Inflammatory macrophage treated with lipopolysaccharide for 4 hours (primary cell): Measurements from ENCODE around the gene RDH14.
A peak's percentile ranks its signal among the peaks of the same experiment; 100 is the strongest.

Experiments used
- DNase-seq: peaks from one replicate; pipeline ENCODE4 v3.0.0-alpha.2; 2020

Gene RDH14, protein sequence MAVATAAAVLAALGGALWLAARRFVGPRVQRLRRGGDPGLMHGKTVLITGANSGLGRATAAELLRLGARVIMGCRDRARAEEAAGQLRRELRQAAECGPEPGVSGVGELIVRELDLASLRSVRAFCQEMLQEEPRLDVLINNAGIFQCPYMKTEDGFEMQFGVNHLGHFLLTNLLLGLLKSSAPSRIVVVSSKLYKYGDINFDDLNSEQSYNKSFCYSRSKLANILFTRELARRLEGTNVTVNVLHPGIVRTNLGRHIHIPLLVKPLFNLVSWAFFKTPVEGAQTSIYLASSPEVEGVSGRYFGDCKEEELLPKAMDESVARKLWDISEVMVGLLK

DNA sequence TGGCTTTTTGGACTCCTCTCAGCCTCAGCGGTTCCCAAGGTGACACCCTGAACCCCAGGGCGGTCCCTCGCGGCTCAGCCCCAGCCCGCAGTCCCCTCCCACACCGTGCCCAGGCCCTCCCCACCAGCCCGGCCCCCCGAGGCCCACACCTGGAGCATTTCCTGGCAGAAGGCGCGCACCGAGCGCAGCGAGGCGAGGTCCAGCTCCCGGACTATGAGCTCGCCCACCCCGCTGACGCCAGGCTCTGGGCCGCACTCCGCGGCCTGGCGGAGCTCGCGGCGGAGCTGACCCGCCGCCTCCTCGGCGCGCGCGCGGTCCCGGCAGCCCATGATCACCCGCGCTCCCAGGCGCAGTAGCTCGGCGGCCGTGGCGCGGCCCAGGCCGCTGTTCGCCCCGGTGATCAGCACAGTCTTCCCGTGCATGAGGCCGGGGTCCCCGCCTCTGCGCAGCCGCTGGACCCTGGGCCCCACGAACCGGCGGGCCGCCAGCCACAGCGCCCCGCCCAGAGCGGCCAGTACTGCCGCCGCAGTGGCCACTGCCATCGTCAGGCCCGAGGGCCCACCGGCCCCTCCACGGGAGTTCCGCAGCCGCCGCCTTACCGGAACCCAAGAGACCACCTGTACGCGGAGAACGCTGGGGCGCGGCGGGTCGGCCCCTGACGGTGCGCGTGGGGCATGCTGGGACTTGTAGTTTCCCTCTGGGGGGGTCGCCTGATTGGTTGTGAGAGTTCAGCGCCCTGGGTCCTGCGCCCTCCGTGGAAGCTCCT is at the start of gene RDH14:
Gene RDH14, minus strand, starts transcription at position 623 of the 766 bp plus-strand sequence. Its CDS starts 81 bp downstream, at position 542.
- peak; percentile 87 for DNase-seq

DNA sequence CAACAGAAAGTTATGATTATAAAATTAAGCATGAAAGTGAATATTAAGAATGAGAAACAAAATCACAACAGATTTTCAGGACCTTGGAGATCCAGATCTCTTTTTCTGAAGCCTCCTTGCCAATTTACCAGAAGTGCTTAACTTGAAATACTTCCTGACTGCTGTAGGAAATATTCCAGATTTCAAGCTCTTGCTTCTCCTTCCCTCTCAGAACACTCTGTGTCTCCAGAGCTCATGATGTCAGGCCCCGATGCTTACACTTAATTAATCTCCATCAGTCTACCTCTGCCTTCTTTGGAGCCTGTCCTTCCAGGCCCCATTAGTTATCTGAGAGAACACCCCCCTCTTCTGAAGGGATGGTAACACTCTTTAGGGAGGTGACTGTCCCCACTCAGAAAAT is 49.6 kb upstream of the RDH14 start:
- no peak for DNase-seq

DNA sequence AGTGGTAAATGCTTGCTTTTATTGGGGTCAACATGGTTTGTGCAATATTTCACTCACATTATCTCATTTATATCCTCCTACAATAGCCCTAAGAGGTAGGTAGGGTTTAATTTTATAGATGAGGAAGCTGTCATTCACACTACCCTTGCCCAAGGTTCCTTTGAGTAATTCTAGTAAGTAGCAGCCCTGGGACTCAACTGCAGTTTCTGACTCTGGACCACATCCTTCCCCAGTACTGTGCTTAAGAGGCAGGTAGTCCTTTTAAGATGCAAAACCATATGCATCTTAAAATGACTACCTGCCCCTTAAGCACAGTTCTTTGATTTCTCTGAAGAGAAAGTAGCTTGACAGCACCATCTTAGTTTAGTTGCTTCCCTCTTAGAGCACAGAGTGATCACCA is 44.7 kb upstream of the RDH14 start:
- DNase-seq, result no peak

DNA sequence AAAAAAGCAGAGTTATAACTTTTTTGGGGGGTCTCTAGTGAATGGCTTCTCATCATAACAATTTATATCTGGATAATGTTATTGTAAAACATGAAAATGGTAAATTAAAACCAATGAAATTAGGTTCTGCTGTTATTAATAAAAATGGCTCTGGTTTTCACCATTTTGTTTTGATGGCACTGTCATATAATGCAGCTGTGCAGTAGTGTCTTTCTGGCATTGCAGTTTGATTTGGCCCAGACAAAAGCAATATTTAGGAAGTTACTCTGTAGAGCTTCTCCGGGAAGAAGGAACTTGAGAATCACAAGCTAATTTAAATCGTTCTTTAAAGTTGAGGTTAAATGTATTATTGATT is 44.1 kb upstream of the RDH14 start:
- no peak for DNase-seq

DNA sequence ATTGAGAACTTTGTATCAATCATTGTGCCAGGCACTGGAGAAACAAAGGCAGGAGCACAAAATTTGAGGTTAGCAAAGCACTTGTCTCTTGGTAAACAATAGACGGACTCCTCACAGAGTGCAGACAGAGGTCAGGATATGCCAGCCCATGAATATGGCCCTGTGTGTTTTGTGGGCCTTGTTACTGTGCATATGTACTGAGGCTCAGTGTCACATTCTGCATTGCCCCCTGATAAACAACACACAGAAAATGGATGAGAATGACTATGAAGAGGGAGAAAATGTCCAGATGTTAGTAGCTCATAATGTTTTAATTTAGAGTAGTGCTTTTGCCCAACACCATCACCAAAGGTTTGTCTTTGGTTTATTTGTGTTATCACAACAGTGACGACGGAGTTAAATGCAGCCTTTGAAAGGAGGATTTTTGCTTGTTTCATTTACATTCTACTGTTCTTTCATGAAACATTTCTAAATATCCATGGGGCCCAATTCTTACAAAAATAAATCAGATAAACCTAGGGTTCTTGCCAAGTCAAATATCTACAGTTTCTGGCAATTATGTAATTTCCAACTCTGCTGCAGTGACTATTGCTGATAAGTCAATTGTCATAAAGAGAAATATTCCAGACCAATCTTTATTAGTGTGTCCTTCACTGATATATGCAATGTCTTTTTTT is 43.5 kb upstream of the RDH14 start:
- DNase-seq, result no peak

DNA sequence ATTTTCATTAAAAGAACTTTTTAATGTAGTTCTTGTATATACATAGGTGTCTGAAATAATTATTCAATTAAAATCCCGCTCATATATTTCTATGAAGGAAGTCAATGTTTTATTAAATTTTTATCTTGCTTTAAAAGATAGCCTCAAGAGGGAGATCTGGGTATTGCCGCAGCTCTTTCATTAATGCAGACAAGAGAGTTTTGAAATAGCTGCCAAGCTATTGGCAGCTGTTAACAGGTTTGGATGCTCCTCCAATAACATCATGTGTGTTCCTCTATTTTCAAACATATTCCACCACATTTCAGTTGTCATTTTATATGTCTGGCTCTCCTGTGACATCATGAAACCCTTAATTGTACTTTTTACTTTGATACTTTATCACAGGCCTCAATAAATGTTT is 41.8 kb upstream of the RDH14 start:
- no peak for DNase-seq

DNA sequence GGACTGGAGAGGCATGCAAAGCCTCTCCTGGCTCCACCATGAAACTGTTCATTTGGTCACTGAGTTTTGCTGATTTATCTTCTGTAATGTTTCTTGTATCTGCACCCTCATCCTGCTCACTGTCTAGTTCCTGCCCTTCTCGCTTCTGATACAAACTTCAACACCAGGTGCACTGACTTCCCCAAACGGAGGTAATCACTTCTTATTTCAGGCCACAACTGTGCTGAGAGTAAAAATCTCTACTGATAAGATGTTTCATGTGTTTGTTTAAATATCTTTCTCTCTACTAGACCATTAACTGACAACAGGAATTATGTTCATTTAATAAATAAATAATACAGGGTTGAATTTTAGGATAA is 39.8 kb upstream of the RDH14 start:
- DNase-seq, result no peak

DNA sequence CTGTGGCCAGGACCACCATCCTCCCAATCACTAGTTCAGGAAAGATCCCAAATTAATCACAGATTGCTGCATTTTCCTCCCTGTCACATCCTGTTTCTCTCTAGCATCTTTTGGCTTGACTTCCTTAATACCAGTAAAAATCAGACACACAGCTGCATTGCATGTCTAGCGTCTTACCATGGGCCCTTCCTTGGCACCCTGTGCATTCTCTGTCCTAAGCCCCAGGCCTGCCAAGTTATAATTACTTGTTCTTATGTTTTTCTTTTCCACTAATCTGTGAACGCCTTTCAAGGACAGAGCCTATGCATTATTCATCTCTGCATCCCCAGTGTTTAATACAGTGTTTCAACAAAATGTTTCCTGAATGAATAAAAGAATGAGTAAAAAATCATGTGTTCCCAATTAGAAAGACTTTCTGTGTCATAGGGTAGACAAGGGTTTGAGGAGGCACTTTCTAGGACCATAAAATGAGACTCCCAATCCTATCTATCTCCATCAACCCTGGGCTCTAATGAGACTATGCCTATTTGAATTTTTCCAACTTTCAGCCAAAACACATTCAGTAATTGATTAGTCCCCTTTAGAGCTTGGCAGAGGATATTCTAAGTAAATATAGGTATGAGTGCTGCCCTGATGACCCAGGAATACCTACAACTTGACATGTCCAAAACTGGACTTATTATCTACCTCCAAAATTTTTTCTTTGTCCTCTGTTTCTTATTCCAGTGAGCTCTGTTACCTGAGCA is 39.2 kb upstream of the RDH14 start:
- DNase-seq, result no peak

DNA sequence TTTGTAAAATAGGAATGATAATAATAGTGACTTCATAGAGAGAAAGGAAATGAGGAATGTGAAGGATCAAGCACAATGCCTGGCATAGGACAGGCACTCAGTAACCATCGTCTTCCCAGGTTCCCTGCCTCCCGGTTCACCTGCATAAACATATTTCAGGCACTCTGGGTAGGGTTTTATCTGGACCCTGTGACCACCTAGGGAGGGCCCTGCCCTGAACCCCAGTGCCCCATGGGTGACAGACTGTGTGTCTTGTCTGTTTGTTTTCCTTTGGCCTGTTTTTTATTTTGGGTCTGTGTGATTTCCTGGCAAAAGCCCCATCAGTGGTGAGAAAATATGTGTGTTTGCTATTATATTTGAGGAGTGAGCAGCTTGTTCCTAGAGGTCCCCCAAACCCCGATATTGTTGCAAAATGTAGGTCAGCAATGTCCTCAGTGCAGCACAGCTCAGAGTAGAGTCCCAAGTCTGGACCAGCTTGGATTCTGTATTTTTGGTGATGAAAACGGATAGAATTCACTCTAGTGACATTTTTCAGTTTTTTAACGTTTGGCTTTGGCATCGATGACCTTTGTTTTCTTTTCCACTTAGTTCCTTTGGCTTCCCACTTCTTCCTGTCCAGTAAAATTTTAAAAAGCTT is 38.5 kb upstream of the RDH14 start:
- DNase-seq, result no peak

DNA sequence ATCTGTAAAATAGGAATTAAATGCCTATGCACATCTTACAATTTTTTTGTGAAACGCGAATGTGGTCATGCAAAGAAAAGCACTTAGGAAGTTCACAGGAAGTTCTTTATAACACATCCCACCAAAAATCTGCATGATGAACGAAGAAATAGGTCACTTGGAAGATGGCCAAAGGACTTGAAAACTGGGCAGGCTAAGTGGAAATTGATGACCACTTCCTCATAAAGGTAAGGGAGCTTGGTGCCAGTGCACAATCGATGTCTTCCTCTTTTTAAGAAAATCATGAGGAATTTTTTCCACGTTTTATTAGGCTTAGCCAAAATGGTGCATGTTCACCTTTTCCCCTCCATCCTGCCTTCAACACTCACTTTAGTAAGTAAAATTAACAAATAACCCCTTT is 37.2 kb upstream of the RDH14 start:
- DNase-seq, result no peak

DNA sequence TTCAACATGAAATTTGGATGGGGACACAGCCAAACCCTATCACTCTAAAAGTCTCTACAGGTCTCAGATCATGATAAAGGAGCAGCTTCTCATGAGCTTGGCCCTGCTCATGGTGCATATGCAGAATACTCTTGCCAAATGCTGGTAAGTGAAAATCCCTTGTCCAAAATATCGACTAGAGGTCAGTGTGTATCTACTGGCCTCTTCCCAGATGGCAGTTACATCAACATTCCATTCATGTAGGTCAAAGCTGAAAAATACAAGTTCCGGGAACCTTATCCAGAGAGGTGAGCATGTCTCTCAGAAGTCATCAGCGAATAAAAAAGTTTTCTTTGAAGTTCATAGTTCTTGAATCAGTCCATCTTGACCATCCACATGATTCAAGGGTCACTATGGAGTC is 36.5 kb upstream of the RDH14 start:
- no peak for DNase-seq

DNA sequence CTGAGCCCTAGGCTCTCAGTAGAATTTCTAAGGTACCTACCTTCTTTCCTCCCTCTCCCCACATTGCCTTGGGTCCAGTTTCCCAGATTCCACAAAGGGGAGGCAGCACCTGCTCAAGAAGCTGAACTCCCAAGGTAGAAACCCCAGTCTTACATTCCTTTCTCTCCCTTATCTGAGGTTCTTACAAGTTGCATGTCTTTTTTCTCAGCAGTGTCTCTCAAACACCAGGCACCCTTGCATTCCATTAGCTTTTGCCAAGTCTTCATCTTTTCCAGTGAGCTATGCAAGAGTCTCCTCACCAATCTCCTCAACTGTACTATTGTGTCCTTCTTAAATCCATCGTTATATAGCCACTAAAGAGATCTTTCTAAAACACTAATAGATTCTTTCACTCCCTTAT is 33.0 kb upstream of the RDH14 start:
- DNase-seq, result no peak

DNA sequence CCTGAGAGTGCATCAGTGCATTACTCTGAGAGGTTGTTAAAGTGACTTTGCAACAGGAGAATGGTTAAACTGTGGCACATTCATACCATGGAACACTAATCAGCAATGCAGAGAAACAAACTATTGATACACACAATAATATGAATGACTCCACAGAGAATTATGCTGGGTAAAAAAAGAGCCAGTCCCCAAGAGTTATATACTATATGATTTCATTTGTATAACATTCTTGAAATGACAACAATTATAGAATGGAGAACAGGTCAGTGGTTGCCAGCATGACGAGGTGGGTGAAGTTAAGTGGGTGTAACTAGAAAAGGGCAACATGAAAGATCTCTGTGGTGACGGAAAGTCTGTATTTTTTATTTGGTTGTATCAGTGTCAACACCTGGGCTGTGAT is 31.9 kb upstream of the RDH14 start:
- DNase-seq, result no peak

DNA sequence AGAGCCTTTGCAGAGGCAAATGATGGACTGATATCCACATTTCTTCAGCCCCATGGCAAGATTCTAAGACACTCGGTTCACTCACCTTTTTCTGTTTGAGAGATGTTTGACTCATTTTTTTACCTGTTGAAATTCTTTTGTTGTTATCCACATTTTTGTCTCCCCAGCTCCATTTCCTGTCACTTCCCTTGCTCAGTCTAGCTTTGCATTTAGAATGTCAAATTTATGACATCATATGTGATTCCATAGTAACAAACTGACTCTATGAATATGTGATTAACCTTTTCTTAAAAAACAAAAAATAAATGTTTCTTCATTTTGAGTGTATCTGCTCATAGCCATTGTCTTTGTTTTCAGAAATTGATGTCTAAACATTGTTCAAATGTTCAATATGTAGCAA is 28.9 kb upstream of the RDH14 start, which contains the start of gene NT5C1B:
Gene NT5C1B, minus strand, starts transcription at position 216 of the 400 bp plus-strand sequence. Its CDS starts 101 bp downstream, at position 115.
- DNase-seq, result no peak

DNA sequence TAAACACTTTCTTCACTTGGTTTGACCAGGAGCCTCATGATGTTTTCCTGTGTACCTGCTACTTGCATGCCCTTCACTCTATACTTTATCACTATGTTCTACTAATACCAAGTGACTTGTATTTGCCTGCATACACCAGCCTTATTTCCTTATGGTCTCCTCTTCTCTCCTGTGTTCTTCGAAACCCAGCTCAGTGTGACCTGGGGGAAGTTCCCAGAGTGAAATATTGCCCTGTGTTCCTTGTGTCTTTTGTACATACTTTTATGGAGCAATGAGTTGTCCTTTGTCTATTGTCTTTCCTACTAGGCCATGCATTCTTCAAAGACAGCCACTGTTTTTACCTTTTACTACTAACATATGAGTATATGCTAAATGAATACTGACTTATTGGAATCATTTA is 28.3 kb upstream of the RDH14 start:
- no peak for DNase-seq

DNA sequence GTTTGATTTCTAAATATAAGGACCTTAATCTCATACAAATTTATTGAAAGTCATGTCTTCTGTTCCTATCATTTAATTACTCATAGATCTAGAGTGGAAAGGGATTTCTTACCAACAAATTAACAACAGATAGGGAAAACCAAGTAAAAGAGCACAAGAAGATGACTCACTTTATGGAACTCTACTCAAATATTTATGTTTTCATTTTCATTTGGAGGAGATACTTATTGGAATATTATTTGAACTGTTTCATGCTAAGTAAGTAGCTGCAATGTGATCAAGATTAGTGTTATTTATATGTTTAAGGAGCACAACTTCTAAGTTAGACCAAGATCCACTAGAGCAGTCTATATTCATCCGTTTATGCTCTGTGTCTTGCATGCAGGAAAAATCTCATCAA is 27.6 kb upstream of the RDH14 start:
- no peak for DNase-seq

DNA sequence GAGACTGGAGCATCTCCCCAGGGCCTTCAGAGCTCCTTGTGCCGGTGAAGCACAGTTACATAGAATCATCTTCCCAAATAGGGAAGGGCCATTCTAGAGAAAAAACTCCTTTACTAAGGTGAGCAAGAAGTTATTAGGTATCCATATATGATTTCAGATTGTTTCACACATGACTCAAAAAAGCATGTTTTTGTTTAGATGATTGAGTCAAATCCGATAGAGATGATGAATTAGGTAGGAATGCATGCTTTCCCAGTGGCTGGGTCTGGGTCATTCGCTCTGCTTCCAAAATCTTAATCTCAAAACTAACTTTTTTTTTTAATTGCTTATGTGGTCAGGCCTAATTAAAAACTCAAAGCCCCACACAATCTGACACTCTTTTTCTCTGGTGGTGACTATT is 25.1 kb upstream of the RDH14 start:
- no peak for DNase-seq

DNA sequence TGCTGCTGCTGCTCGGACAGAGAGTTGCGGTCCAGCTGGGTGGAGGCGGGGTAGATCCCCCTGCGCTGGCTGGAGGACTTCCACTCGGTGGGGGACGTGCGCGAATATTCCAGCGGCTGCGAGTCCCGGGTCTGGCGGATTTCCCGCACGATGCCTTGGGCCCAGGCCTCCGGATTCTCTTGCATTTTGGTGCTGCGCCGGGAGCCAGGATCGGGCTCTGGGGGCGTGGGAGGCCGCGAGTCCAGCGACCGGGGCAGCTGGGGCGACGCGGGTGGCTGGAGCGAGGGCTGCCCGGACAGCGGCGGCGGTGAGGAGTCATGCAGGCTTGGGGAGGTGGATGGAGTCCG is 24.1 kb upstream of the RDH14 start:
- DNase-seq, result no peak

DNA sequence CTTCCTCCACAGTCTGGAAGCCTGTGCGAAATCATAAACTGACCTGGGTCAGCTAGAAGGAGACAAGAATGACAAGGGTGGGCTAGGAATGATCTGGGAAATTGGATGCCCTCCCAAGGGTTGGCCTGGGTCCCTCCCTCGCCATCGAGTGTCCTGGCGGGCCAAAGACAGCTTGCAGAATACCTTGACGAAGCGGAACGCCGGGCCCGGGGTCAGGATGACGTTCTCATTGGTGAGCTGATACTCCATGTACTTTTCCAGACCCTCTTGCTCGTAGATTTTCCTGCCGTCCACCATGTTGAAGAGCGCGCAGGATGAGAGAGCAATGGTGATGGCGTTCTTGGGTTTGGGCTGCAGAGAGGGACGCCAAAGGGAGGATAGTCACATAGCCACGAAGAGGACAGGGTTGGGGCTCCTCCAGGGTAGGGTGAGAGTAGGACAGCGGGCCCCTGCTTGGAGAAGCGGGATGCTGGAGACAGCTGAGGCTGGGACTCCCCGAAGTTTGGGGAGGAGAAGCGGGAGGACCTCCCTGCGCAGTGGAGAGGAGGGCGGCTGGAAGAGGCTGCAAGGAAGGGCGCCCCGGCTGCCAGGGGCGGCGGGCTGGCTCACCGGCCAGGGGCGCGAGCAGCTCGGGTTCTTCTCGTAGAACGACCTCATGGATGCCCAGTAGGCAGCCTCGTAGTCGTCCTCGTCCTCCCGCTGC is 23.6 kb upstream of the RDH14 start:
- no peak for DNase-seq

DNA sequence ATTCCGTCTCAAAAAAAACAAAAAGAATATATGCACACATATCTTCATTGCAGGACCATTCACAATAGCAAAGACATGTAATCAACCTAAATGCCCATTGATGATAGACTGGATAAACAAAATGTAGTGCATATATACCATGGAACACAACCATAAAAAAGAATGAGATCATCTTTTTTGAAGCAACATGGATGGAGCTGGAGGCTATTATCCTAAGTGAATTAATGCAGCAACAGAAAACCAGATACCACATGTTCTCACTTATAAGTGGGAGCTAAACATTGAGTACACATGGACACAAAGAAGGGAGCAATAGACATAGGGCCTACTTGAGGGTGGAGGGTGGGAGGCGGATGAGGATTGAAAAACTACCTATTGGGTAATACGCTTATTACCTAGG is 20.2 kb upstream of the RDH14 start:
- DNase-seq, result no peak

DNA sequence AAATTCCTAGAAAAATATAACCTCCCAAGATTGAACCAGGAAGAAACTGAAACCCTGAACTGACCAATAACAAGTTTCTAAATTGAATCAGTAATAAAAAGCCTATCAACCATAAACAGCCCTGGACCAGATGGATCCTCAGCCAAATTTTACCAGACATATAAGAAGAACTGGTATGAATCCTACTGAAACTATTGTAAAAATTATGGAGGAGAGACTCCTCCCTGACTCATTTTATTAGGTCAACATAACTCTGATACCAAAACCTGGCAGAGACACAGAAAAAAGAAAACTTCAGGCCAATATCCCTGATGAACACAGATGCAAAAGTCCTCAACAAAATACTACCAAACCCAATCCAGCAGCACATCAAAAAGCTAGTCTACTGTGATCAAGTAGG is 17.6 kb upstream of the RDH14 start:
- DNase-seq, result no peak

DNA sequence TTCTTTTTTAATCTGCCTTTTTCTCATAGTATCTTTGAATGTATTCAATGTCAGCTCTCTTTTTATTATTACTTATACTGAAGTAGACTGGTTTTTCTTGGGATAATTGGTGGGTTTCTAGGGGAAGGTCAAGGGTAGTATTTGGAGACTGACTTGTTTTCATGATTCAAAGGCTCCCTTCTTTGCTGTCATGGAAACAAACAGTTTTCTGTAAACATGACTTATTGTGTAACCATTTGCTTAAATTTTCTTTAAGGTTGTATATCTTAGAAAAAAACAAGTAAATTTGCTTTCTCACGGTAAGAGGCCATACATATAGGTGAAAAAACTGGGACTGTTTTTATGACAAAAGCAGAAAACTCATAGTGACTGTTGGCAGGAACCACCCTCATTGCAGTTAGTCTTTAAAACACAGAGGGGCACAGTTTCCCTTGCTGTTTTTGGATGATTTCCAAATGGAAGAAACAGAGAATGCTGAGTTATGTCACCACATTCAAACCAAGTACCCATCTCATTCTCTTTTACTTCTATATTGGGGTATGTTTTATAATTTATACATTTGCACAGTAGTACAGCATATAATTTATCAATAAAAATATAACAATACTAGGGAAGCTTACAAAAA is 5.8 kb upstream of the RDH14 start:
- no peak for DNase-seq
